Ureter (tissue), 1 donor: ENCODE data around the gene EXOC6B. TPM values are rescaled to one million over a fixed set of nuclear protein-coding genes. Genes with fewer than 3 reads are reported as not detected.

Experiments used
- DNase-seq: peaks from one replicate; pipeline ENCODE4 v3.0.0-alpha.2; 2020; ENCODE audit warnings: low spot score
- total RNA-seq: library from RNA; stranded (reverse); gene quantifications from one replicate; pipeline ENCODE4 v1.2.4, GENCODE V29; 2023
- donor health status: DM: yes; HTN: yes; CAD: no.

EXOC6B gene
- total RNA-seq, 1 donor from 2014 or later, result 84.8 TPM

DNA sequence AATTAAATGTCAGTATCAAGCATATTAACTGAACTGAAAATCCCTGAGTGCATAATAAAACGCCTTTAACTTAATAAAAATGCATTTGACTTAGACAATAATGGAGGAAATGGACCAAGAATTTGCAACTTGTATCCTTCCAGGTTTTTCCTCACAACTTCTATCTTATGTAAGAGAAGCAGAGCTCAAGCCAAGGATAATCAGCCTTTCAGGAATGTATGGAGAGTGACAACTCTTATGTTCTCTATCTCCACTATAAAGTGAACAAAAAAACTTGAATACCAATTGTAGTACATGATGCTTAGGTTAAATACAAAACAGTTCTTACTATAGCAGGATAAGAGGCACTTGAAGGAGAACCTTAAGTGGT is 613.4 kb downstream of the EXOC6B start:
- no peak for DNase-seq

DNA sequence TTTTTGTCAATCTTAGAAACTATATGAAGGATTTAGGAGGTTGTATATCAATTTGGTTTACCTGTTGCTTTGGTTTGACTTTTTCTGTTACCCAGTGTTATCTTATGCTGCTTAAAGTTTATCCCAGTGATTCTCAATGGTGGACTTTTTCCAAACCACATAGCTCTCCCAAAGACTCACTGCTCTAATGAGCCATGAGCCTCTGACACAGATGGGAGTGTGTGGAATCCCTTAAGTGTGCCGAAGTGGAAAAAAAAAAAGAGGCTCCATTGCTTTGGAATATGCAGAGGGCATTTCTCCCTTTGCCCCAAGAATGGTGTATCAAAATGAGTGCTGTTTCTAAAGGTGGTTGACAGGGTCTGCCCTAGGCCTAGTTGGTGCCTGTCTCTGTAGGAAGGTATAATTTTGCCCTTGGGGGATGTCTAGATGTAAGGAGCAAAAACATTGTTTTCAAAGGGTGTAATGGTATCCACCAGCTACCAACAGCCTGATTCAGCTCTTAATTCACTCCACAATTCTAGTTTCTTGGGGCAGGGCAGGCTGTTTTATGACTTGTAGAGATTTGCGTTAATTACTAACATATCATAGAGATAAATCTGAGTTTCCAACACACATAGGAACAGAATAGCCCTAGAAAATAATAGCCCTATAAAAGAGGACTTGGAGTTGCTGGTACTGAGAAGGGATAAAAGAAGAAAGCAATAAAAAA is 613.9 kb downstream of the EXOC6B start:
- DNase-seq, result no peak

GRCh38 chr2:72211350-72211749 is 614.5 kb downstream of the EXOC6B start:
- DNase-seq, result no peak

DNA sequence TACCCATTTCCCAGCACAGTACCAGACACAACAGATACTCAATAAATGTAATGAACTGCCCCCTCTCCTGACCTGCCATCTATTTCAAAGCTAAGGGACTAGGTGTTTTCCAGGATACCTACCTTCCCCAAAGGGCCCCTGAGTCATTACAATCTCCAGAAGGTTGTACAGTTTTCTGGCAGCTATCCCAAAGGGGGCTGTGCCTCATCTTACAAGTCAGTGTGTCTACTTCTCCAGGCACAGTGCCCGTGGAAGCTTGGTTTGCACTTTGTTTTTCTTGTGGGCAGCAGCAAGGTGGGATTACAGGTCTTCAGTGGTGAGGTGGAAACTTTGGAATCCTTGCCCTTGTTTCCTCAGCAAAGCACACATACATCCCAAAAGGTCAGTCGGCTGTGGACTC is 615.4 kb downstream of the EXOC6B start:
- no peak for DNase-seq

DNA sequence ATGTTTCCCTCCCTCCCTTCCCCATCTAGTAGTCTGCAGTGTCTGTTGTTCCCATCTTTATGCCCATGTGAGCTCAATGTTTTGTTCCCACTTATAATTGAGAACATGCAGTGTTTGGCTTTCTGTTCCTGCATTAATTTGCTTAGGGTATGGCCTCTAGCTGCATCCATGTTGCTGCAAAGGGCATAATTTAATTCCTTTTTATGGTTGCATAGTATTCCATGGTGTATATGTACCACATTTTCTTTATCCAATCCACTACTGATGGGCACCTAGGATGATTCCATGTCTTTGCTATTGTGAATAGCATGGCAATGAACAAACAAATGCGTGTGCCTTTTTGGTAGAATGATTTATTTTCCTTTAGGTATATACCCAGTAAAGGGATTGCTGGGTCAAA is 617.6 kb downstream of the EXOC6B start:
- DNase-seq, result no peak

DNA sequence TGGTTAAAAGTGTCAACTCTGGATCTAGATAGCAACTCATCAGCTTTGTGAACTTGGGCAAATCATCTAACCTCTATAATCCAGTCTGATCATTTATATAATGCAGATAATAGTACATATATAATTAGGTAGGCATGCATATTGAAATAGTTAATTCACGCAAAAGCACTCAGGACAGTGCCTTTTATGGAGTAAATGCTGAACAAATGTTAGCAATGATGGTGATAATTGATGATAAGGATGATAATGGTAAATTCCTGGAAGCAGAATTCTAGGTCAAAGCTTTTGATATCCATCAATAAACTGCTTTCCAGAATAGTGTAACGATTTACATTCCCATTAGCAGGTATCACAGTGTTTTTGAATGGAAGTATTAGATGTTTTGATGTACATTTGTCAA is 618.5 kb downstream of the EXOC6B start:
- no peak for DNase-seq

DNA sequence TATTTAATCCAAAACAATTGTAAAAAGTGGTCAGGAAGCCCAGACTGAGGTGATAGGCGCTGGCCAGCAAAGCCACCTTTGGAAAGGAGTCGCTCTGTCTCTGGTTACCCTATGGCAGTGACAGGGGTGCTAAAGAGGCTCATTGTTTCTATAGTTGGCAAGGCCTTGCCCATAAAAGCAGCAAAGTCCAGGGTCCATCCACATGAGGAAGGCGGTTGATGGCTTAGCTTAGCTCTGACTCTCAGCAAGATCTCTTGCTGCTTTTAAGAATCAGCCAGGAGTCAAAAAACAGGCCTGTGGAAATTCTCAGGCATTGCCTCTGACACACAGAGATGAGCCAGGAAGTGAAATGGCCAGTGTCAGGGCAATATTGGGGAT is 620.3 kb downstream of the EXOC6B start:
- DNase-seq, result no peak

GRCh38 chr2:72204786-72205503 is 620.9 kb downstream of the EXOC6B start:
- DNase-seq, result no peak

DNA sequence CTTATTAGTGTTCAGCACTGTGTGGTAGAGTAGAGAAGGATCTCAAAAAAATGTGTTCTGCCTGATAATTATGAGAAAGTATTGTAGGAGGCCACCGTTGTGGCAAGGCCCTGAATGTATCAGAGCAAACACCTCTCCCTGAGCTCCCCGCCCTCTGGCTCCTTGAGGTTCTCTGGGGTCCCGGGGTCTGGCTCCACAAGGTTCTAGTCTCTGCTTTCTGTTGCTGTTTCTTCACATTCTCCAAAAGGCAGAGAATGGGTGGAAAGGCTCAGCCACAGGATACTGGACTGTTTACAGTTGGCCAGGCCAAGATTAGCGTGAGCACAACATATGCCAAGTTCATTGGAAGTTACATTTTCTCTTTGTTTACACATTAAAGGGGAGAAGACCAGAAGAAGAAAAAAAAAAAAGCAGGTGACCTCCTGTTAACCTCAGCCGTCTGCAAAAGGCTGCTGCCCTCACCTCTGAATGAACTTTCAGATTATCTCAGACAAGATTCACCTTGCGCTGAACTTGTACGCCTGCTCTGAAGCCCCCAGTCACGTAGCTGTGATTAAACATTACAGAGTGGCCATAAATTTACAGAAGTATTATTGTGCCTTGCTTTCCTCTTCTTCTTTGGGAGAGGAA is 621.6 kb downstream of the EXOC6B start:
- DNase-seq, result no peak

- DNase-seq, result no peak
Measured at GRCh38 chr2:72198532-72199241, 627.1 kb downstream of the EXOC6B start.

DNA sequence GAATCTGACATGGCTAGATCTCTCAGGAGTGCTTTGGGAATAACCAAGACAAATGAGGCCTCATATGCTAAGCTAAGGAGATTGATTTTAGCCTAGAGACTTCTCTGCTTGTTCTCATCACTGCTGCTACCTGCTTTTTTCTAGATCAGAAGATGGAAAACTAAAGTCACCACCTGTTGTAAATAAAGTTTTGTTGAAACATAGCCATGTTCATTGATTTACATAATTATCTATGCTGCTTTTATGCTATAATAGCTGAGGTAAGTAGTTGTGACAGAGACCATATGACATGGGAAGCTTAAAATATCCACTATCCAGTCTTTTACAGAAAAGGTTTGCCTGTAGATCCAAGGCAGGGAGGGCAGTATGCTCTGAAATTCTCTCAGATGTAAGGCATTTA is 632.1 kb downstream of the EXOC6B start:
- no peak for DNase-seq

DNA sequence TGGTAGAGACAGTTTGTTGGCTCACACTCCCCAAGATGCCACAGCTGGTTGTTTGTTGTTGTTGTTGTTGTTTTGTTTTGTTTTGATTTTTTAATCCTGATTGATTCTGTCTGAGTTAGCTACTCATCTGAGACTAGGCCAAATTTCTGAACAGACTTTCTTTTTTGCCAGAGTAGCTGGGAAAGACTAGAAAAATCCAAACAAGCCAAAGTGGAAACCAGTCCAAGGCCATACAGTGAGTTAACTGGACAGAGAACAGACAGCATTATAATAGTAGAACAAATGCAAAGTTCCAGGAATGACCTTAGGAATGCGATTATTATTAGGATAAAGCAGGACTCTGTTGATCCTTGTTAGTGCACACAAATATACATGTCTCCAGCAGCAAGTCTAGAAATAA is 634.4 kb downstream of the EXOC6B start:
- no peak for DNase-seq

DNA sequence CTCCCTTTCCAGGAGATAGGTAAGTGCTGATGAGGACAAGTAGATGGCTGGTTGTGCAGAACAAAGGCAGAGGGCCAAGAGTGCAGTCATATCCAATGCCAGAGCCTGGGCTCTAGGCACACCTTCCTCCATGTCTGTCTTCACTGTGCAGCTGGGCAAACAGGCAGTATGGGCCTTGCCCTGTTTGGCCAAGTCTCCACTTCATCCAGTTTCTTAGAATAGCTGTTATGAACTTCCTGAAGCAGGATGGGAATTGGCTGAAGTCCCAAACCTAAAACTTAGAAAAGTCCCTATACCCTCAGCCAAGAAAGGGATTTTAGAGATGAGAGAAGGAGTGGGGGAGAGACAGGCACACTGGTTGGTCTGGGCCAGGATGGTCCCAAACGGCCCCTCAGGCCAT is 640.6 kb downstream of the EXOC6B start:
- no peak for DNase-seq

DNA sequence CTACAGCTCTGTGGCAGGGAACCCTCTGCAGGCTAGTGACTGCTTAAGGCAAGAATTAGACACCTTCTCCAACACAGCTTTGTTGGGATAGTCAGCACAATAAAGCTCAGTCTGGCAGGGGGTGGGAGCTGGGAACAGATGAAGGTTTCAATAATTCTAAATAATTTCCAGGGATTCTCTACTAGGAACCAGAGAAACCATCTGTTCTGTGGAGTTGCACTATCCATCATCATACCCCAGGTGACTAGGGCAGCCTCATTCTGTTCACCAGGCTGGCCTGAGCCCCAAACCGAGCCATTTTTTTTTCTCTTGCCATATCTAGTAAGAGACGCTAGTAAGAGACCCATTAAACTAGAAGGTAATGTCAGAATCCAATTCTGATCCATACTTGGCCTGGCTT is 642.4 kb downstream of the EXOC6B start:
- no peak for DNase-seq

- DNase-seq, result no peak
Measured at GRCh38 chr2:72183016-72183415, 642.8 kb downstream of the EXOC6B start.

DNA sequence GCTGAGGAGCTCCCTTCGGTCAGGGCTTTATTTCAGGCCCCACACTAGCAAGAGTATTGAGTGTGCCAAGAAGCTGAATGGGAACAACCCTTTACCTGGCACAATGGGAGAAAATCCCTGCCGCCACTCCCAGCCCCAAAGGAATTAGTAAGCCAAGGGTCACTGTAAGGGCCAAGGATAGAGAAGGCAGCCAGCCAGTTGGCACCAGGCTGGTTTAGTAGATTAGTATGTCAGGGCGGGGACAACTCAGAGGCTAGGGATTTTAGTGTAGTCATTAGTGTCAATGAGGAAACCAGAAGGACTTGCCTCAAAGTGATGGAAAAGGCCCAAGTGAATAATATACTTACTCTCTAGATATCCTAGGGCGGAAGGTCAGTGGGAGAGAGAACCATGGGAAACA is 643.3 kb downstream of the EXOC6B start:
- no peak for DNase-seq

DNA sequence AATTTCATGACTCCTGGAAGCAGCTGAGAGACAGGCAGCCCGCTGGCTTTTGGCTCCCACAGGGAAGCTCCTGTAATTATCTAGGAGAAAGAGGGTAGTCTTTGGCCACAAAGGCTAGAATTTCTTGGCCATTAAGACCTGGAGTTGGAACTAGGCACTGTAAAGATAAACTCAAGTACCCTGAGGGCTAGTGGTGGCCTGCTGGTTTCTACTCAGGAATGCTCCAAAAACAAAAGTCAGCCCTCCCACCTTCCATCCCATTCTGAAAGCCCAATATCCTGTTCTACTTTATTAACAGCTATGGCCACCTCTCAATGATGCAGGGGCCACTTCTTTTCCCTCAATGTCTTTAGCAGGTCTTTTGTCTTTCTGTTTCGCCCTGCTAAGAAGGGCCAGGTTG is 644.2 kb downstream of the EXOC6B start:
- no peak for DNase-seq

GRCh38 chr2:72180351-72180750 is 645.5 kb downstream of the EXOC6B start:
- DNase-seq, result no peak

DNA sequence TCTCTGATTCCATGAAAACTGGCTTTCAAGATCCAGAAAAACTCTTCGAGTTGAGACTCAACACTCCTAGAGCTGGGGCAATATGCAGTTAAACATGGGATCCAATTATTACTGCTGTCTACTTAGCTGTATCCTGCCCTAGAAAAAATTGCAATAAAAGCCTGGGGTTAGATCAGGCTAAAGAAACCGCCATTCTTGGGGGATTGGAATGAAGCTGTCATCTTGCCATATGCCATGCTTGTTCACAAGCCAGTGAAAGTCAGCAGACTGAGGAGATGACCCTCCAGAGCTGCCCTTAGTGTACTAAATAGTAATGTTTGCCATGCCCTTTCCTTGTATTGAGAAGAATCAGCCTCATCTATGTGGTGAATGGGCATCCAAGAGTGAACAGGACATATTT is 647.3 kb downstream of the EXOC6B start:
- DNase-seq, result no peak

DNA sequence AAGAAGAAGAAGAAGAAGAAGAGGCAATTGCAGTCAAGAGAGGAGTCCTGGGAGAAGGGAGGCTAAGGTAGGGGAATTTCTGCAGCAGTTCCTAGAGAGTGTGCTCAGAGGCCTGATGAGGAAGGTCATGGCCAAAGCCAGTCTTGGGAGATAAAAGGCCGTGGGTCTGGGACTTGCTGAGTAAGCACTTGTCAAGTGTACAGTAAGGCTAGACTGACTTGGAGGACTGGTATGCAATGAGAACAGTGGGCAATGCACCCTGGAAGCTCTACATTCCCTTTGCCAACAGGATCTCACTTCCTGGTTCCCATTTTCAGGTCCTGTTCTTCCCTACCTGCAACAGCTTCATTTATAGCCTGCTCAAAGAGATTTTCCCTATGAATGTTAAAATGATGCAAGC is 649.6 kb downstream of the EXOC6B start:
- DNase-seq, result no peak

GRCh38 chr2:72175636-72176035 is 650.2 kb downstream of the EXOC6B start:
- no peak for DNase-seq

- no peak for DNase-seq
Measured at GRCh38 chr2:72173640-72174321, 652.1 kb downstream of the EXOC6B start.
